Muscle of back (tissue), 13 donors: Measurements from ENCODE around the gene TRPC5OS. TPM values are rescaled to one million over a fixed set of nuclear protein-coding genes. Genes with fewer than 3 reads are reported as not detected.

ENCODE experiments used
- DNase-seq, 3 donors: peaks; one replicate each; pipeline versions ENCODE4 v3.0.0 to v3.0.0-alpha.2; 2013
- long read RNA-seq, 9 donors: transcript quantifications; one replicate each; lab custom pipeline, GENCODE V29; 2026
- polyA plus RNA-seq, 10 donors: library from polyadenylated mRNA; unstranded; fragments of 120-200 nt; gene quantifications; one replicate each; pipeline ENCODE4 v1.2.1, GENCODE V29; 2013; ENCODE audit not compliant: insufficient read length in 10 of 10

The TRPC5OS gene
- polyA plus RNA-seq: under 1 TPM; 0.16 to 0.30 (median 0.20) TPM
- long read RNA-seq, donor 1: 0 reads
- long read RNA-seq, donor 2: 0 reads
- long read RNA-seq, donor 3: 0 reads
- long read RNA-seq, donor 4: 0 reads
- long read RNA-seq, donor 5: 0 reads
- long read RNA-seq, donor 6: 0 reads
- long read RNA-seq, donor 7: 0 reads
- long read RNA-seq, donor 8: 0 reads
- long read RNA-seq, donor 9: 0 reads

DNA sequence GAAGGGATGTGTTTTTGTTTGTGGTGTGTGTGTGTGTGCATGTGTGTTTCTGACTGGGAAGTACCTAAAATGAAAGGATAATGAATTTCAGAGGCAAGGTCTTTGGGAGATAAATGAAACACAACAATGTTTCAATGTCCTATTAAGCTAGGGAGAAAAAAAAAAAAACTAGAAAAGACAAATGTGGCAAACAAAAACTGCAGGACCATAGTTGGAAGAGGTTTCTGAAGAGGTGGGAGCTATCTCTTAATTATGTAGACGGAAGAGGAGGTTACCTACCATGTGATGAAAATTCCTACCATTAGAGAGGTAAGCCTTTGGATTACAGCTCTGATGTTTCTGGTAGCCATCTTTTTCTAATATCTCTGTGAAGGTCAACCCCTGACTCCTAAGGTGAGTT is at the start of gene TRPC5OS:
Gene TRPC5OS, plus strand, starts transcription at position 301 of the 400 bp plus-strand sequence. CDS start 25,669 bp downstream, outside the sequence.
- no peak for DNase-seq

DNA sequence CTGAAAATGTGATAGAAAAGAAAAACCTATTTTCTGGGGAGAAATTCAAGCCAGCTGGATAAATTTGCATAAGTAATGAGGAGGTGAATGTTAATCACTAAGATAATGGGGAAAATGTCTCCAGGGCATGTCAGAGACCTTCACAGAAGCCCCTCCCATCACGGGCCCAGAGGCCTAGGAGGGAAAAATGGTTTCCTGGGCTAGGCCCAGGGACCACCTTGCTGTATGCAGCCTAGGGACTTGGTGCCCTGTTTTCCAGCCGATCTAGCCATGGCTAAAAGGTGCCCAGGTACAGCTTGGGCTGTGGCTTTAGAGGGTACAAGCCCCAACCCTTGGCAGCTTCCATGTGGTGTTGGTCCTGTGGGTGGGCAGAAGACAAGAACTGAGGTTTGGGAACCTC is 46.6 kb upstream of the TRPC5OS start:
- DNase-seq: no peak

DNA sequence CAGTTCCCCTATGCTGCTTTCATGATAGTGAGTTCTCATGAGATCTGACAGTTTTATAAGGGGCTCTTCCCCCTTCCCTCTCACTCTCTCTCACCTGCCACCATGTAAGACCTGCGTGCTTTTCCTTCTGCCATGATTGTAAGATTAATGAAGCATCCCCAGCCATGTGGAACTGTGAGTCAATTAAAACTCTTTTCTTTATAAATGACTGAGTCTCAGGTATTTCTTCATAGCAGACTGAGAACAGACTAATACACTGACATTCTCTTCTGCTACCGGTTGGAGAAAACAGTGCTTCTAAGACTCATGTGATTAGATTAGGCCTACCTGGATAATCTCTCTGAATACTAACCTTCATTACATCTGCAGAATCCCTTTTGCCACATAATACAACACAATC is 45.4 kb upstream of the TRPC5OS start:
- DNase-seq: no peak

DNA sequence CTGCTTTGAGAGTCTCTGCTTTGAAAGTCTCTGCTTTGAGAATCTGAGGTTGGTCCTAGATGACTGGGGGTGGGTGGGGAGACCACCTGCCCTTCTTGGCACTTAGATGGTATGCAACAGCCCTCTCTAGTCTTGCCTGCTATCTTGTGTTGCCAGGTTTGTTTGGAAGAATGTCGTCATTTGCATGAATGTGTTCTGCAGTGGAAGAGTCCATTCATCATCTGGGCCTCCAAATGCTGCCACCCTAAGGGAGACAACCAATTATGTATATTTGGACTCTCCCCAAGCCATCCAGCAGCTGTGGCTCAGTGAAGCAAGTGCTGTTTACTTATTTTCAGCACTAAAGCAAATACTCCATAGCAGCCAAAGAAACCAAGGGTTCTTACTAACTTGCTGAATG is 44.6 kb upstream of the TRPC5OS start:
- peak in 2 of 3 donors; percentile 9 to 18 for DNase-seq

DNA sequence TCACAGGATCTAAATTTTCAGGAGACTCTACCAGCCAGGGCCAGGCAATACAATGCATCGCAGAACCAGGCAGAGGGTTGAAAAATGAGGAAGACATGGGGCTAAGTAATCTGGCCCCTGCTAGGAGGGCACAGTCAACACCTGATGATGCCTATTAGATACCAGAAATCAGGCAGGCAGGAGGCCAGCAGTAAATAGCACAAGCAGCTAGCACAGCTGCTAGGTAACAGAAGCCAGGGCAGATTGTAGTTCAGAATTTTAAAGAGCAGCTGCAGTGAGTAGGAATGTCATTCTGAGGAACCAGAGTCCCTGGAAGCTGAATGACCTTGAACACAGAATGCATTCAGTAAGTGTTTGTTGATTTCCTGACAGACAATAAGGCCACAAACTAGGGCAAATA is 38.8 kb upstream of the TRPC5OS start:
- peak; percentile 25 to 31 (median 27) for DNase-seq

DNA sequence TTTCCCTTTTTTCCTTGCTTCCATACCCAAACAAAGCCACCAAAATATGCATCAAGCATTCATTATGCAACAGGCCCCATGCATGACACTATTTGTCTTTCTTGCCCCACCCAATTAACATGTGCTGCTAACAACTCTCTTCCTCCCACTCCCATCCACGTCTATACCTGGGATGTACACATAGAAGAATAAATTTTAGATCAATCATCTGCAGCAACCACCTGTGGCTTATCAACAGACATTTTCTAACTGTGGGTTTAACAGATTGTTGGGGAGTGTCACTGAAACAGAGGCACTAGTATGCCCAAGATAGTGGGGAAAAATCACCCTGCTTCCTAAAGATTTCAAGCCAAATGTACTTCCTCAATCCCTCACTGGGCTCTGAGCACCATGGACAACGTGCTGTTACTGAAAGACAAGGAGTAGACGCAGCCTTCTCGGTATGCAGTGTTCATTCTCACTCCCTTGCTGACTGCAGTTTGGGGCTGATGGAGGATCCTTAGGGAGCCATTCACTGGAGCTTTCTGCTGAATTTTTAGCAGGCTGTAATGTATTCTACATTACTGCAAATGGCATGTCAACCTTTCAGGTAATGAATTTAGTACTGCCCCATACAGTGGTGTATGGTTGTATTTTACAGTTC is 28.4 kb upstream of the TRPC5OS start:
- DNase-seq: no peak

DNA sequence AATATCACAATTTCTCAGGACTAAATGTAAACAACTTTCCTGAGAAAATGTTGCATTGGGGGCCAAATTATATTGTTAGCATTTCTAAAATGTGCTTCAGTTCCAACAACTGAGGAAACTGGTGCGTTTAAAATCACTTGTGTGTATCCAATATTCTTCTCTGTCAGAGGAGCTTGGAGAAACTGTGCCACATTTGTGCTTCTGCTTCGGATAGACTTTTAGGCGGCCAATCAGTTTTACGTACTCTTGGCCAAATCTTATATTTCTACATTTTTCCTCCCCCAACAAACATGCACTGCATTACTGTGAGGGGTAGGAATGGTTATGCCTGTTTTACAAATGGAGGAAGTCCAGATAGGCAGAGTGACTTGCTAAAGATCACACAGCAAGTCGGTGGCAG is 27.4 kb upstream of the TRPC5OS start:
- DNase-seq: no peak

DNA sequence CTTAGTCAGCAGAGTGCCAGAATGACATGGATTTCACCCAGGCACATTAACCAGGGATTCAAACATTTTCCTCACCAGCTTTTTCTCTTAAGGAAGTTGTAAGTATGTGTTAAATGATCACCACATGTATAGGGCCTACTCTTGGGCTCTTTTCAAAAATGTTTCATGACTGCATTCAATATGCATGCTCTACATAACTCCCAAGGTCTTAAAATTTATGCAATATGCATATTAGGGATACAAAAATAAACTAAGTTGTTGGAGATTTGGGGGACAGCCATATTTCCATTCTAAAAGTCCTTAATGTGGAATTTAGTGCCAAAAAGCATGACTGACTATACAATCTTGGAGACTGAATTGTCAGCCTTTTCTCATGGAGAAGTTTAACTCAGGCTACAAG is 25.0 kb upstream of the TRPC5OS start:
- peak; percentile 23 to 64 (median 31) for DNase-seq

DNA sequence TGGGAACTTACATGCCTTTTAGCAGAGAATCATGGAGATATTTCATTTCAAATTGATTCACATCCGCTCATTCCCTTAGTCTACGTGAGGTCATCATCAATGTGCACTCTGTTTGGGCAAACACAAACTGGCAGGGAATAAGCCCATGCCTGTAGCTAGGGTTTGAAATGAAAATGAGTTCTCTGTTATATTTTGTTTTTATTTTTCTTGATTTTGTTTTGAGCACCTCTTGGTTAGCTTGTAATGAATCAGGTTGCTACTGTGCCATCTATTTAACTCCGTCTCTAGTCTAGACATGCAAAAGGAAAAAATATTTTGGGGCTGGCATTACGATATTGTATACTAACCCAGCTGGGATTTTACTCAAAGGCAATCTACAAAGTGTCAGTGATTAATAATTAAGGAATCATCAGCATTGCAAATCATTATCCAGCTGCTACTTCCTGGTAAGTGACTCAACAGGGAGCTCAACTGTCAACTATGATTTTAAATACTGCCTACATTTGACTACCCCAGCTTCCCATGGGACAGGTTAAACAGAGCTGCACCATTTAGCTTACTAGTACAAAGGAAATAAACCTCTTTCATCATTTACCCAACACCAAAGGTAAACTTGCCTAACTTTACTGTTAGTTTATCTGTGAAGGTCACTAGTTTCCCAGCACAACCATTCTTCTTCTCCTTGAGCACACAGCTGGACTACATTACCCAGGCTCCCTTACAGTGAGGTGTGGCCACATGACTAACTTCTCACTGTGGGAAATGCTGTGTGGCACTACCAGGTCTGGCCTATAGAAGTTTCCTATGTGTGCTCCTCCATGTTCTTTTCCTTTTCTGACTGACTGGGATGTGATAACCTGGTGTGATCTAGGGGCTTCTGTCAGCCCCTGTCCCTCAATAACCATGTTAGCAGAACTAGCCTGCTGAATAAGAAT is 21.2 kb upstream of the TRPC5OS start:
- no peak for DNase-seq

DNA sequence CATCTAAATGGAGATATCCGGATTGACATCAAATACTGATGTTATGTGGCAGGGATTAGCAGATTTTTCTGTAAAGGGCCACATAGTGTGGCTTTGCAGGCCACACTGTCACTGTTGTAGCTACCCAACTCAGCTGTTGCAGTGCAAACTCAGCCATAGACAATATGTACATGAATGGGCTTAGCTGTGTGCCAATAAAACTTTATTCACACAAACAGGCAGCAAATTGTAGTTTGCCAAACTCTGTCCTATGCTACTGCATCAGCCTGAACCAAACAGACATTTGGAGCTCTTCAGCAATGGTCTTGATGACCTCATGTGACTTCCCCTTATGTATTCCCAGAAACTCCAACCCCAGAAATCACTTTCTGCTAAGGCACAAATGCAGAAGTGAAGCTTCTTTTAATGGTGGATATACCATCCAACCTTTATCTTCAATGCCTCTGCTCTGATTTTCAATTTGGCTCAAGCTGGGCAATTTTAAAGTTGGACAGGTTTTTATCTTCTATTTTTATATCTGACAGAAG is 18.4 kb upstream of the TRPC5OS start:
- DNase-seq: no peak

DNA sequence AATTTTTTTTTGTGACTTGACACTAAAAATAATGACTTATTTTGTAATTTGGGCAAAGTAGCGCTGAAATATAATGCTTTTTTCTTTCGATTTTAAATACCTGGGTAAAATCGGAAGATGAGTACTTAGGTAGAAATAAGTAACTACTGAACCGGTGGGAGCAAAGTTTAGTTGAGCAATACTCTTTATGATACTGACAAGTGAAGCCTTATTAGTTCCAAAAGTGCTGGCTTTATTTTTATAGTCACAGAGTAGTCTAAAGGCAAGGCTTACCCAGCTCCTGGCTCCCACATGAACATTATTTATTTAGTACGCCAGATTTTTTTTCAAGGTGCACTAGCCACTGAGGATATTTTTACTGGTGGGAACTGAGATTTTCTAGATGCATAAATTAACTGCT is 14.4 kb upstream of the TRPC5OS start:
- no peak for DNase-seq

DNA sequence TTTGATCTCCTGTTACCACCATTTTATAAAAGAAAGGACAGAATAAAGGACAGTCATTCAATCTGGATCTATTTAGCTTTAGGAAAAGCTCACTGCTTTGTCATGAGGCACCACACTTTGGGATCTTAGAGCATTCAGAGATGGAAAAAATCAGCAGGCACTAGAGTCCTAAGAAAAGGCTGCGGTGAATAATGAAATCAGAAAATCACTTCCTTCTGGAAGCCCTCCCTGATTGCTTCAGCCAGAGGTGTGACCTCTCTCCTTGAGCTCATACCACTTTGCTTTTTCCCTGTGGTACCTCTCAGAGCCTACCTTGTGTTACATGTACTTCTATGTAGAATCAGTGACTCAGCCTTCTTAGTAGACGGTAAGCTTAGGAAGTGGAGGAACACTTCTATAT is 8.7 kb upstream of the TRPC5OS start:
- no peak for DNase-seq

DNA sequence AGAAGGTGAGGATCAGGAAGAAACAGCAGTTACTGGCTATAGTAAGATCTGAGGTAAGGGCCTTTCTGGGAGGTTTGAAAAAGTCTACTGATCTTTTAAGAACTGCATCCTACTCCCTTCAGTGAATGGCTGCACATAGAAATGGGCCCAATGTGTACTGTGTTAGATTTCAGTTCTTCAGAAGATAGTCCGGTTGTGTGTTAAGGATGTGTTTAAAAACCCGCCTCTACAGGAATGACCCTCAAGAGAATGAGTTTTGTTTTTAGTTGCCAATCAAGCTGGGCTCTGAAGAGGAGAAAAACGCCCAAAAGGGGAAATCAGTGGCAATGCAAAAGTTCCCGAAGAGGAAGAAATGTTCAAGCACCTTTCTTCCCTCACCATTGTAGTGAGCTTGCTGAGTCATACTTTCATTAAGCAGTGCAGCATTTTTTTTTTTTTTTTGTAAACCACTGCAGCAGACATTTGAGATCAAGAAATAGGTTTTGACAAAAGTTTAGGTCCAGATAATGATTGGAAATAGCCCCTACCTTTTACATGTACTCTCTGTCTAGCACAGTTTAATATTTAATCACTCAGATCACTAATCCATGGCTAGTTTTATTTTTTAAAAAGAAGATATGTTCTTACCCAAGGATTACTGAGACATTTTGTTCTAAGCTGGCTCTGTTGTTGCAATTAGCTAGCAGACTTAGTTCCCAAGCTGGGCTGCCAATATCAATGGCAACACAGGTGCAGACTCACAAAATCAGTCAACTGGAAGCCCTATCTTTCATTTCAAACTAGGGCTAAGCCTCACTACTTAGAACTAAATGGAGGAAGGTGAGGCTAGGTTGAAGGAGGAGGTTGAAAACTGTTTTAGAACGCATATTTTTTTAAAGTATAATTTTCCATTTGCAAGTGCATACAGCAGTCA is 7.0 kb upstream of the TRPC5OS start:
- DNase-seq: peak in 1 of 3 donors; percentile 7

DNA sequence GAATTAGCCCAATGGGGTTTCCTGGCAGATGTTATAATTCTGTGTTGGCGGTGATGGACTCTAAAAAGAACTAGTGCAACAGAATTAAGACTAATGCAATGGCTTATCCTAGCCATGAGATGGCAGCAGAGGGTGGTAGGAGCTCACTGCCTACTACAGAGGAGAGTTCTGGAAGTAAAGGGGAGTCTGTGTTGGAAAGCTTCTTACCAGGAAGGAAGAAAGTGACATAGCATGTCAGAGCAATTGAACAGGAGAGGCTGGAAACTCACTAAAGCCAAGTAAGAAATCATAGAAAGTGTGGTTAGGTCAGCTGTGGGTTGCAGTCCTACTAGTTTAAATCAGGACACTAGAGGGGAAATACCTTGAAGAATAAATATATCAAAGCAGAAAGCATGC is 6.3 kb upstream of the TRPC5OS start:
- DNase-seq: peak; percentile 35 to 76 (median 69)

DNA sequence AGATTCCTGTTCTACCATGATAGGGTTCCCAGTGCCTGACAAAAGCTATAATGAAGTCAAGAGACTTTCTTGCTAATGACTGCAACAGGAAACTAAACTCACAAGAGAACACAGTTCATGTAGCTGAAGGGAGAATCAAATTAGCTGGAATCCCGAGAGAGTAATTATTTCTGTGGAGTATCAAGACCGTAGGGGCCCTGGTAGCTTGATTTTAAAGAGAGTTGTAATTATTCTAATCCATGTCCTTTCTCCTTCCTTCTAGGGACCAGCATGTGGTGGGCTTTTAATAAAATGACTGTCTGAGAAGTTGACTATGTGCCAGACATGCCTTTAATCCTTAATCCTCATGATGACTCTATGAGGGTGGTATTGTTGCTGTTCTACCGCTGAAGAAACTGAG is 1.7 kb upstream of the TRPC5OS start:
- no peak for DNase-seq

DNA sequence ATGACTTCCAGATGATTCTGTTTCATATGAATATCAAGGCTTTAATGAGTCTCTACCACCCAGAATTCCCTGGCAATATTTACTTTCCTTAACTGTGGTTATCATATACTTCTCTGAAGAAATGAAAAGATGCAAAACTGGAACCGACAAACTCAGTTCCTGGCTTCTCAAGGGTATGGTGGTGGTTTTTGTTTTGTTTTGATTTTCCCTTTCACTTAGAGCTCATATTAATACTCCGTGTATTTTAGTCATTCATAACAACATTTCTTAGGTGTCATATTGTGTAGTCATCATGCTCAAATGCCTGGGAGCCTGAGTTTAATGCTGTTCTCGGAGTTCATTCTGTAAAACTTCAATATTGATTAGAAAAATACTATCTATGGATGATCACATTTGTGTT is 665 bp downstream of the TRPC5OS start:
- DNase-seq: no peak

DNA sequence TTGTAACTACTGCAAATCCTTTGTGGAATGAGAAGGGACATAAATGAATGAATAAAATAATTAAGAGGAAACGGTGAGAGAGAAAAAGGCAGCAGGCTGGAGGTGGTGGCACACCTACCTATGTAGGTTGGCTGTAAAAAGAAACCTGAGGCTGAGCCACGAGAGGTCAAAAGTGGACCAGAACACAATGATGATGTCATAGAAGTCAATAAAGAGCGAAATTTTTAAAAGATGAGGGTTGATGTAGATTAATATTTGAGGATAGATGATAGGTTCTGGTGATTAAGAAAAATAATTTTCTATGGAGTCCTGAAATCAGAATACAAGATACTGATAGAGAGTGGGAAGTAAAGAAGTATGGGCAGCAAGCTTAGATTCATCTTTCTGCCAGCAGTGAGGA is 1.7 kb downstream of the TRPC5OS start:
- DNase-seq: no peak

DNA sequence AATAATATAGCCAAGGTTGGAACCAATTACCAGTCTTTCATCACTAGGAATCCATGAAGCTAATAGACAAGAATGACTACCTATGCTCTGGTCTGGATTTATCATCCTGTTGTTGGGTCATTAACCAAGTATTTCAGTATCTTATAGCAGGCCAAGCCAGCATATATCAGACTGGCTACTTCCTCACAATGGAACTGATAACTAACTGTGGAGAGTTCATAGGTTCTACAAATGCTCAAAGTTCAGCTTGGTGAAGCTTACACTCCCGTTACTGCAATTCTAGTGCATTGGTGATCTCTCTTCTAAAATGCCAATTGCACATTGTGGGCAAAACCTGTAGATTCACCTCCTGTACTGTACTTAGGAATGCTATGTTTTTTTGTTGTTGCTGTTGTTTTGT is 4.8 kb downstream of the TRPC5OS start:
- DNase-seq: no peak

DNA sequence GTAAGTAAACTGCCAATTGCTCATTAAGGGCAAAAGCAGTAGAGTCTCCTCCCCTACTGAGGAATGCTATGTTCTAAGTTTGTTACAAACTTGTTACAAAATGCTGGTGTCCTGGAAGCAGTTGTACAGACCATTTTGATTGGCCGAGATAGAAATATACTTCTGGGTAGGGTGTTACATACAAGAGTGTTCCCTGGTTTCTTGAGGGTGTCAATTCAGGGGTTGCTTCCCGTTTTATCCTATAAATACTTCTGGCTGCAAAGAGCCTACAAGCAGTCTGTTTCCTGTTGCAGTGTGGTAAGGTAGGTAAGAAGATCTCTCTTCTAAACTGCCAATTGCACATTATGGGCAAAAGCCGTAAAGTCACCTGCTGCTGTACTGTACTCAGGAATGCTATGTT is 5.7 kb downstream of the TRPC5OS start:
- no peak for DNase-seq

DNA sequence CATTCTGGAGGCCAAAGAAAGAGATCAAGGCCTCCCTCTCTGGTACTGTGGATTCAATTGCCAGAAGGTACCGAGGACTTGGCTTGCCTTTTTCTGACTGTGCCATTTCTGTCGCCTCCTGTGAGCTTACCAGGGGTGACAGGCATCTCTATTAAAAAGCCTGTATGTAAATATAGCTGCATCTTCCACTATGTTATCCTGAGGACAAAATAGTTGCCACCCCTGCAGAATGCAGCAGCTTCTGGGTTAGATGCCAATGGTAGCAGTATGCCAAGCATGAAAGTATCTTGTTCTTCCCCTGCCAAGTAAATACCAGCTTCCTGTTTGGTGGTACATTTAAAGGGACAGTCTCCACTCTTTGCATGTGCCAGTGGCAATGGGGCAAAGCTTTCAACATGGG is 10.7 kb downstream of the TRPC5OS start:
- DNase-seq: no peak

DNA sequence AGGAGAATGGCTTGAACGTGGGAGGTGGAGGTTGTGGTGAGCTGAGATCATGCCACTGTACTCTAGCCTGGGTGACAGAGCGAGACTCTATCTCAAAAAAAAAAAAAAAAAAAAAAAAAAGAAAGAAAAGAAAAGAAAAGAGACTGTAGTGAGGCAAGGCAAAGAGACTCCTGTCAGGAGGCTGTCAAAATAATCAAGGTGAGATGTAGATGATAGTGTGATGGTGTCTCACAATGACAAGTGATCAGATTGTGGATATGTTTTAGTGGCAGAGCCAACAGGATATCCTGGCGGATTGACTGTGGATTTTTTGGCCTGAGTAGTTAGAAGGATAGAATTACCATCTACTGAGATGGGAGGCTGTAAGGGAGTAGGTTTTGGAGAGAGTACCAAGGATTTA is 12.6 kb downstream of the TRPC5OS start:
- no peak for DNase-seq
